WTC11 (cell line): Measurements from ENCODE around the gene CNGA4. TPM values are rescaled to one million over a fixed set of nuclear protein-coding genes. Genes with fewer than 3 reads are reported as not detected.

ENCODE experiments used
- ATAC-seq: fragments of 200-7000 bp; cut with Tn5 transposase; 2 replicates; pipeline ENCODE4 v1.10.0; 2021; ENCODE audit warnings: mild to moderate bottlenecking, moderate library complexity
- CTCF ChIA-PET: fragments of 300-600 bp; sonication (Branson Sonifier 250); formaldehyde crosslinking; loops from one replicate; lab custom pipeline; 2021; ENCODE audit warnings: antibody characterized with exemption; lab: Charles Lee
- POLR2A ChIA-PET: fragments of 350-600 bp; sonication (Branson Sonifier 250); formaldehyde crosslinking; loops from one replicate; lab custom pipeline; 2021; ENCODE audit warnings: antibody characterized with exemption; lab: Charles Lee
- DNase-seq: peaks from one replicate; pipeline ENCODE4 v3.0.0; 2021; ENCODE audit warnings: low spot score
- H3K27ac Mint-ChIP-seq: 2 replicates; pipeline ENCODE4 v1.8.0; 2021; ENCODE audit warnings: mixed read lengths
- H3K27me3 Mint-ChIP-seq: 2 replicates; pipeline ENCODE4 v1.8.0; 2021; ENCODE audit warnings: low read depth, mild to moderate bottlenecking, moderate library complexity, mixed read lengths
- H3K36me3 Mint-ChIP-seq: 2 replicates; pipeline ENCODE4 v1.8.0; 2021; ENCODE audit warnings: mixed read lengths
- H3K4me1 Mint-ChIP-seq: 2 replicates; pipeline ENCODE4 v1.8.0; 2022; ENCODE audit warnings: mixed read lengths
- H3K4me3 Mint-ChIP-seq: 2 replicates; pipeline ENCODE4 v1.8.0; 2021; ENCODE audit warnings: mild to moderate bottlenecking, moderate library complexity, mixed read lengths
- H3K9me3 Mint-ChIP-seq: 2 replicates; pipeline ENCODE4 v1.8.0; 2021; ENCODE audit warnings: mixed read lengths
- ELF4 ChIP-seq: sonication (generic); formaldehyde crosslinking; IDR thresholded peaks from 2 replicates; pipeline ENCODE4 v1.8.1; 2022; ENCODE audit warnings: low read depth, mild to moderate bottlenecking, moderate library complexity, missing genetic modification reagents
- GTF2I ChIP-seq: fragments of 250-450 bp; sonication (Bioruptor Pico); conservative IDR thresholded peaks from 2 replicates; pipeline ENCODE4 v1.4.0; 2021; ENCODE audit warnings: mild to moderate bottlenecking
- HMGA2 ChIP-seq: fragments of 250-450 bp; sonication (Bioruptor Pico); IDR thresholded peaks from 2 replicates; pipeline ENCODE4 v1.4.0; 2021; ENCODE audit warnings: mild to moderate bottlenecking, moderate library complexity
- IRF2 ChIP-seq: sonication (generic); formaldehyde crosslinking; IDR thresholded peaks from 2 replicates; pipeline ENCODE4 v1.8.0; 2022; ENCODE audit warnings: low read depth, missing genetic modification reagents, borderline replicate concordance
- KAT7 ChIP-seq: sonication (generic); formaldehyde crosslinking; IDR thresholded peaks from 2 replicates; pipeline ENCODE4 v1.8.1; 2023; ENCODE audit warnings: missing genetic modification reagents, mild to moderate bottlenecking, borderline replicate concordance
- MXD4 ChIP-seq: fragments of 250-450 bp; sonication (Bioruptor Pico); IDR thresholded peaks from 2 replicates; pipeline ENCODE4 v1.8.0; 2021; ENCODE audit warnings: mild to moderate bottlenecking, moderate library complexity, borderline replicate concordance
- NR2C2 ChIP-seq: sonication (generic); formaldehyde crosslinking; IDR thresholded peaks from 2 replicates; pipeline ENCODE4 v1.8.0; 2022; ENCODE audit warnings: mild to moderate bottlenecking, missing genetic modification reagents
- RELA ChIP-seq: sonication (generic); formaldehyde crosslinking; IDR thresholded peaks from 2 replicates; pipeline ENCODE4 v1.8.1; 2022; ENCODE audit warnings: missing genetic modification reagents, mild to moderate bottlenecking, borderline replicate concordance
- RORB ChIP-seq: fragments of 250-450 bp; sonication (Bioruptor Pico); IDR thresholded peaks from 2 replicates; pipeline ENCODE4 v1.9.0; 2021; ENCODE audit warnings: mild to moderate bottlenecking
- SMAD3 ChIP-seq: sonication (generic); formaldehyde crosslinking; IDR thresholded peaks from 2 replicates; pipeline ENCODE4 v1.8.0; 2022; ENCODE audit warnings: missing genetic modification reagents, mild to moderate bottlenecking, borderline replicate concordance
- SMAD4 ChIP-seq: sonication (generic); formaldehyde crosslinking; IDR thresholded peaks from 2 replicates; pipeline ENCODE4 v1.8.0; 2022; ENCODE audit warnings: mild to moderate bottlenecking, missing genetic modification reagents
- SOX15 ChIP-seq: fragments of 250-450 bp; sonication (Bioruptor Pico); IDR thresholded peaks from 2 replicates; pipeline ENCODE4 v1.9.0; 2021; ENCODE audit warnings: mild to moderate bottlenecking
- ZBTB21 ChIP-seq: sonication (generic); formaldehyde crosslinking; IDR thresholded peaks from 2 replicates; pipeline ENCODE4 v1.8.1; 2023; ENCODE audit warnings: mild to moderate bottlenecking, missing genetic modification reagents, borderline replicate concordance
- ZNF121 ChIP-seq: sonication (generic); formaldehyde crosslinking; IDR thresholded peaks from 2 replicates; pipeline ENCODE4 v1.8.0; 2023; ENCODE audit warnings: missing genetic modification reagents
- ZNF219 ChIP-seq: sonication (generic); formaldehyde crosslinking; IDR thresholded peaks from 2 replicates; pipeline ENCODE4 v1.8.0; 2023; ENCODE audit warnings: missing genetic modification reagents, mild to moderate bottlenecking, borderline replicate concordance
- ZNF232 ChIP-seq: sonication (generic); formaldehyde crosslinking; IDR thresholded peaks from 2 replicates; pipeline ENCODE4 v1.8.0; 2022; ENCODE audit warnings: mild to moderate bottlenecking, missing genetic modification reagents
- ZNF263 ChIP-seq: sonication (generic); formaldehyde crosslinking; IDR thresholded peaks from 2 replicates; pipeline ENCODE4 v1.8.1; 2022; ENCODE audit warnings: low read depth, mild to moderate bottlenecking, moderate library complexity, missing genetic modification reagents
- ZNF416 ChIP-seq: fragments of 250-450 bp; sonication (Bioruptor Pico); IDR thresholded peaks from 2 replicates; pipeline ENCODE4 v1.9.0; 2021; ENCODE audit warnings: mild to moderate bottlenecking, inconsistent platforms
- ZNF423 ChIP-seq: fragments of 250-450 bp; sonication (Bioruptor Pico); IDR thresholded peaks from 2 replicates; pipeline ENCODE4 v2.1.2; 2022; ENCODE audit warnings: mild to moderate bottlenecking, moderate library complexity
- total RNA-seq: library from RNA; stranded (reverse); gene quantifications from 3 replicates; pipeline ENCODE4 v1.2.3, GENCODE V29; 2021
- TF ChIP-seq, protein P1 (sequence below): fragments of 250-450 bp; sonication (Bioruptor Pico); IDR thresholded peaks from 2 replicates; pipeline ENCODE4 v1.8.0; 2021; ENCODE audit warnings: mild to moderate bottlenecking
- TF ChIP-seq, protein P2 (sequence below): sonication (generic); formaldehyde crosslinking; IDR thresholded peaks from 2 replicates; pipeline ENCODE4 v1.8.0; 2022; ENCODE audit warnings: mild to moderate bottlenecking, missing genetic modification reagents
- TF ChIP-seq, protein P3 (sequence below): fragments of 200-600 bp; IDR thresholded peaks from 2 replicates; pipeline ENCODE4 v1.8.0; 2022; ENCODE audit warnings: antibody characterized with exemption
- TF ChIP-seq, protein P4 (sequence below): fragments of 250-450 bp; sonication (Bioruptor Pico); IDR thresholded peaks from 2 replicates; pipeline ENCODE4 v1.9.0; 2021; ENCODE audit warnings: mild to moderate bottlenecking
- TF ChIP-seq, protein P5 (sequence below): sonication (generic); formaldehyde crosslinking; IDR thresholded peaks from 2 replicates; pipeline ENCODE4 v1.8.0; 2023; ENCODE audit warnings: missing genetic modification reagents
- TF ChIP-seq, protein P6 (sequence below): fragments of 250-450 bp; sonication (Bioruptor Pico); conservative IDR thresholded peaks from 2 replicates; pipeline ENCODE4 v1.9.0; 2021; ENCODE audit warnings: mild to moderate bottlenecking
- TF ChIP-seq, protein P7 (sequence below): sonication (generic); formaldehyde crosslinking; IDR thresholded peaks from 2 replicates; pipeline ENCODE4 v1.8.0; 2022; ENCODE audit warnings: mild to moderate bottlenecking, missing genetic modification reagents

The CNGA4 gene
- total RNA-seq, 1 experiment from 2014 or later = 0.35 TPM

DNA sequence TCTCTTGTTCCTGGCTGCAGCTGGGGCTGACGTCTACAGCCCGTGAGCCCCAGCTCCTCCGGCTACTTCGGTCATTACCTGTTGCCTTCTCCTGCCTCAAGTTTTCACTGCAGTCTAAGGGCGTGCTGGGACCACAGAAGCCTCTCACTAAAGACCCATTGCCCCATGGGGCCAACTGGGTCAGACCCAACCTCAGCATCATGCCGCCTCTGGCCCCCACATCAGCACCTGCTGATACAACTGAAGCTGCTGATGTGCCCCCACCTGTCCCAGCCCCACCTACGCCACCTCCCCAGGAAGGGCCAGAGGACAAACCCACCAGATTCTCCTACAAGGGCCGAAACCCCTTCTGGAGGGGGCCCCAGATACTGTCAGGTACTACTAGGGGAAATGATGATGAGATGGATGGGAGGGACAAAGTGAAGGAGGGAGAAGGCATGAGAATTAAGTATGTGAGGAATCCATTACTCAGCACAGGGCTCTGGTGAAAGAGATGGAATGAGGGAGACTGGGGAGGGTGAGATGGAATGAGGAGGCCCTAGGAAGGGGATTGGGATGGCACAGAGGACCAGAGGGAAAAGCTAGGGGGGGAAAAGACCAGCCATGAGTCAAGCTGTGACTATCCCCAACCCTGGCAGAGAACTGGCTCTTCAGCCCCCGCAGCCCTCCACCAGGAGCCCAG is 28.5 kb upstream of the CNGA4 start (continued):
- TF ChIP-seq RORB (CRISPR knock-in tag) = no peak

DNA sequence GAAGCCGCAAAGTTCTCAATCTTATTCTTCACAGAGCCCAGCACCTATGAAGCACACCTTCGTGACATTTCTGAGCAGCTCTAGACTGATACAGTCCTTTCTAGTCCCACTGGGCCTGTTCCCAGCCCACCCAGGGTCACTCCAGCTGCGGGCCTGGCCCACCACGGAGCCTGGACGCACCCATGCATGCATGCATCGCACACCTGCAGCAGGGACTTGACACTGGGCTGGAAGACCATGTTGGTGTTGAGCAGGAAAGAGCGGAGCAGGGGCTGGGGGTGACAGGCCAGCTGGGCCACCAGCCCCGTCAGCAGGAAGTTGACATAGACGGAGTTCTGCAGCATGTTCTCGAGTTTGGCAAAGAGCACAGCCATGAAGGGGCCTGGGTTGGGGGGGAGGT is 24.4 kb upstream of the CNGA4 start:
- no peak for DNase-seq
- CTCF ChIA-PET = interaction anchor here (1.0 to 1.6 kb wide), 2 partner anchors 139 to 149 kb away, joined by 4 read pairs; no protein-coding TSS in a partner anchor
- Mint-ChIP-seq H3K36me3 (peaks cover 20% of the 10 kb centered on the region), H3K4me3 (no peak overlapping the region)
- no peak for ATAC-seq
- TF ChIP-seq, protein P1, sequence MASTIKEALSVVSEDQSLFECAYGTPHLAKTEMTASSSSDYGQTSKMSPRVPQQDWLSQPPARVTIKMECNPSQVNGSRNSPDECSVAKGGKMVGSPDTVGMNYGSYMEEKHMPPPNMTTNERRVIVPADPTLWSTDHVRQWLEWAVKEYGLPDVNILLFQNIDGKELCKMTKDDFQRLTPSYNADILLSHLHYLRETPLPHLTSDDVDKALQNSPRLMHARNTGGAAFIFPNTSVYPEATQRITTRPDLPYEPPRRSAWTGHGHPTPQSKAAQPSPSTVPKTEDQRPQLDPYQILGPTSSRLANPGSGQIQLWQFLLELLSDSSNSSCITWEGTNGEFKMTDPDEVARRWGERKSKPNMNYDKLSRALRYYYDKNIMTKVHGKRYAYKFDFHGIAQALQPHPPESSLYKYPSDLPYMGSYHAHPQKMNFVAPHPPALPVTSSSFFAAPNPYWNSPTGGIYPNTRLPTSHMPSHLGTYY (CRISPR knock-in tag) = no peak
- no peak for TF ChIP-seq NR2C2 (CRISPR knock-in tag)
- no peak for TF ChIP-seq ZNF232 (CRISPR knock-in tag)
- TF ChIP-seq, protein P2, sequence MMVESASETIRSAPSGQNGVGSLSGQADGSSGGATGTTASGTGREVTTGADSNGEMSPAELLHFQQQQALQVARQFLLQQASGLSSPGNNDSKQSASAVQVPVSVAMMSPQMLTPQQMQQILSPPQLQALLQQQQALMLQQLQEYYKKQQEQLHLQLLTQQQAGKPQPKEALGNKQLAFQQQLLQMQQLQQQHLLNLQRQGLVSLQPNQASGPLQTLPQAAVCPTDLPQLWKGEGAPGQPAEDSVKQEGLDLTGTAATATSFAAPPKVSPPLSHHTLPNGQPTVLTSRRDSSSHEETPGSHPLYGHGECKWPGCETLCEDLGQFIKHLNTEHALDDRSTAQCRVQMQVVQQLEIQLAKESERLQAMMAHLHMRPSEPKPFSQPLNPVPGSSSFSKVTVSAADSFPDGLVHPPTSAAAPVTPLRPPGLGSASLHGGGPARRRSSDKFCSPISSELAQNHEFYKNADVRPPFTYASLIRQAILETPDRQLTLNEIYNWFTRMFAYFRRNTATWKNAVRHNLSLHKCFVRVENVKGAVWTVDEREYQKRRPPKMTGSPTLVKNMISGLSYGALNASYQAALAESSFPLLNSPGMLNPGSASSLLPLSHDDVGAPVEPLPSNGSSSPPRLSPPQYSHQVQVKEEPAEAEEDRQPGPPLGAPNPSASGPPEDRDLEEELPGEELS (CRISPR knock-in tag) = no peak
- TF ChIP-seq KAT7 (CRISPR knock-in tag) = no peak
- TF ChIP-seq GTF2I (CRISPR knock-in tag) = no peak
- TF ChIP-seq ZNF263 = no peak
- TF ChIP-seq SMAD4 (CRISPR knock-in tag) = no peak
- TF ChIP-seq, protein P3, sequence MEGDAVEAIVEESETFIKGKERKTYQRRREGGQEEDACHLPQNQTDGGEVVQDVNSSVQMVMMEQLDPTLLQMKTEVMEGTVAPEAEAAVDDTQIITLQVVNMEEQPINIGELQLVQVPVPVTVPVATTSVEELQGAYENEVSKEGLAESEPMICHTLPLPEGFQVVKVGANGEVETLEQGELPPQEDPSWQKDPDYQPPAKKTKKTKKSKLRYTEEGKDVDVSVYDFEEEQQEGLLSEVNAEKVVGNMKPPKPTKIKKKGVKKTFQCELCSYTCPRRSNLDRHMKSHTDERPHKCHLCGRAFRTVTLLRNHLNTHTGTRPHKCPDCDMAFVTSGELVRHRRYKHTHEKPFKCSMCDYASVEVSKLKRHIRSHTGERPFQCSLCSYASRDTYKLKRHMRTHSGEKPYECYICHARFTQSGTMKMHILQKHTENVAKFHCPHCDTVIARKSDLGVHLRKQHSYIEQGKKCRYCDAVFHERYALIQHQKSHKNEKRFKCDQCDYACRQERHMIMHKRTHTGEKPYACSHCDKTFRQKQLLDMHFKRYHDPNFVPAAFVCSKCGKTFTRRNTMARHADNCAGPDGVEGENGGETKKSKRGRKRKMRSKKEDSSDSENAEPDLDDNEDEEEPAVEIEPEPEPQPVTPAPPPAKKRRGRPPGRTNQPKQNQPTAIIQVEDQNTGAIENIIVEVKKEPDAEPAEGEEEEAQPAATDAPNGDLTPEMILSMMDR = no peak
- no peak for TF ChIP-seq SMAD3
- TF ChIP-seq, protein P4, sequence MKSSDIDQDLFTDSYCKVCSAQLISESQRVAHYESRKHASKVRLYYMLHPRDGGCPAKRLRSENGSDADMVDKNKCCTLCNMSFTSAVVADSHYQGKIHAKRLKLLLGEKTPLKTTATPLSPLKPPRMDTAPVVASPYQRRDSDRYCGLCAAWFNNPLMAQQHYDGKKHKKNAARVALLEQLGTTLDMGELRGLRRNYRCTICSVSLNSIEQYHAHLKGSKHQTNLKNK (CRISPR knock-in tag) = no peak
- TF ChIP-seq, protein P5, sequence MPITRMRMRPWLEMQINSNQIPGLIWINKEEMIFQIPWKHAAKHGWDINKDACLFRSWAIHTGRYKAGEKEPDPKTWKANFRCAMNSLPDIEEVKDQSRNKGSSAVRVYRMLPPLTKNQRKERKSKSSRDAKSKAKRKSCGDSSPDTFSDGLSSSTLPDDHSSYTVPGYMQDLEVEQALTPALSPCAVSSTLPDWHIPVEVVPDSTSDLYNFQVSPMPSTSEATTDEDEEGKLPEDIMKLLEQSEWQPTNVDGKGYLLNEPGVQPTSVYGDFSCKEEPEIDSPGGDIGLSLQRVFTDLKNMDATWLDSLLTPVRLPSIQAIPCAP = no peak
- TF ChIP-seq, all 79 proteins: peak for 0
- Mint-ChIP-seq H3K27me3 (no peaks in the 10 kb centered on the region), H3K9me3 (no peaks in the 10 kb centered on the region), H3K27ac (no peak overlapping the region), H3K4me1 (no peaks in the 10 kb centered on the region)
- POLR2A ChIA-PET = no interaction called here

DNA sequence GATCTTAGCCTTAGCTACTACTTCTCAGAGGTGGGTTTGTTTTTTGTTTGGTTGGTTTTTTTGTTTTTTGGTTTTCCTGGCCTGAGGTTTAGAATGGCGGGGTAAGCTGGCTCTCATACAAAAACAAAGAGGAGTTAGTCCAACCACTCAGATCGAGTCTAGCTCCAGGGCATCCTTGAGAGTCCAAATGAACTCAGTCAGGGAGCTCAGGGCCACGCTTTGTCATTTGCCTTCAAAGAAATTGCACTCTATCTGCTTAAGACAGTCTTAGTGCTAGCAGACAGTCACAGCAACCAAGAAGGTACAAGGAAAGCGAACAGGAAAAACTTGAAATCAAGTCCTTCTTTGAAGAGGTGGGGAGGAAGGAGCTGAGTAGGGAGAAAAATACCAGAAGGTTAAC is 22.4 kb upstream of the CNGA4 start:
- H3K27ac Mint-ChIP-seq = no peak overlapping the region
- H3K4me3 Mint-ChIP-seq = no peak overlapping the region
- H3K27me3 Mint-ChIP-seq = no peaks in the 10 kb centered on the region
- POLR2A ChIA-PET = no interaction called here
- H3K4me1 Mint-ChIP-seq = no peaks in the 10 kb centered on the region
- DNase-seq (no peak), ATAC-seq (no peak)
- H3K36me3 Mint-ChIP-seq = peaks cover 20% of the 10 kb centered on the region
- H3K9me3 Mint-ChIP-seq = no peaks in the 10 kb centered on the region
- CTCF ChIA-PET = no interaction called here
- TF ChIP-seq RELA (CRISPR knock-in tag) (no peak), ELF4 (no peak), IRF2 (no peak), ZNF416 (CRISPR knock-in tag) (no peak), HMGA2 (CRISPR knock-in tag) (no peak), ZNF121 (CRISPR knock-in tag) (no peak), ZNF423 (CRISPR knock-in tag) (no peak), ZBTB21 (CRISPR knock-in tag) (no peak), SOX15 (no peak), NR2C2 (CRISPR knock-in tag) (no peak), MXD4 (no peak), ZNF219 (CRISPR knock-in tag) (no peak)
- TF ChIP-seq, protein P6, sequence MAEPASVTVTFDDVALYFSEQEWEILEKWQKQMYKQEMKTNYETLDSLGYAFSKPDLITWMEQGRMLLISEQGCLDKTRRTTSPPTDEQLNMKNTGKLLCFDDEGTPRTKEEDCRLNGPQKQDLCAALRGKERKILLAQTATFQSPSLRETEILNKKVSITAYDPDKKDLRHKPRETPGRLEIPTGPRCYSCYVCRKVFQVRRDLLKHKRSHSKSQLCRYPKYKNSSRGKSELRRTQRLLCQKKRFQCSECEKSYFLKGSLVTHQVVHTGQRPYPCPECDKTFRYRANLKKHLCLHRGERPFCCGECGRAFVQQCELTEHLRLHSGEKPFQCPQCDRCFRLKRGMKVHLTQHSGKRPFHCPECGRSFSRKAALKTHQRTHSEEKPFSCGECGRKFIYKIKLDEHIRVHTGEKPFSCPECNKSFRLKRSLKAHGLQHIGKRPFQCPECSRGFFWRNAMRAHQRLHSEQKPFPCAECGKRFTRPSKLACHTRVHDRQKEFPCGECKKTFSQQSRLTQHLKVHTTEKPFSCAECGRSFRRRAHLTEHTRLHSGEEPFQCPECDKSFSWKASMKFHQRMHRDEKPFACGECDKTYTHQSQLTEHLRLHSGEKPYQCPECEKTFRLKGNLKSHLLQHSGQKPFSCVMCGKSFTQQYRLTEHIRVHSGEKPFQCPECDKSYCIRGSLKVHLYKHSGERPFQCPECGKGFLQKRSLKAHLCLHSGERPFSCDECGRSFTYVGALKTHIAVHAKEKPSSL = no peak
- TF ChIP-seq, protein P7, sequence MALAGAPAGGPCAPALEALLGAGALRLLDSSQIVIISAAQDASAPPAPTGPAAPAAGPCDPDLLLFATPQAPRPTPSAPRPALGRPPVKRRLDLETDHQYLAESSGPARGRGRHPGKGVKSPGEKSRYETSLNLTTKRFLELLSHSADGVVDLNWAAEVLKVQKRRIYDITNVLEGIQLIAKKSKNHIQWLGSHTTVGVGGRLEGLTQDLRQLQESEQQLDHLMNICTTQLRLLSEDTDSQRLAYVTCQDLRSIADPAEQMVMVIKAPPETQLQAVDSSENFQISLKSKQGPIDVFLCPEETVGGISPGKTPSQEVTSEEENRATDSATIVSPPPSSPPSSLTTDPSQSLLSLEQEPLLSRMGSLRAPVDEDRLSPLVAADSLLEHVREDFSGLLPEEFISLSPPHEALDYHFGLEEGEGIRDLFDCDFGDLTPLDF (CRISPR knock-in tag) = no peak
